ENCODE results near the gene CRAMP1. TPM values are rescaled to one million over a fixed set of nuclear protein-coding genes. Genes with fewer than 3 reads are reported as not detected.

The CRAMP1 gene
- total RNA-seq, 2 donors from 2014 or later, result 29.2 to 40.0 TPM

GRCh38 chr16:1580956-1581355 is 31.2 kb upstream of the CRAMP1 start:
- H3K27me3 Mint-ChIP-seq (ENCODE audit: insufficient read depth), result no peaks in the 10 kb centered on the region
- Histone ChIP-seq H3K9ac (ENCODE audit: extremely low read depth, low read length, poor library complexity, severe bottlenecking) (no peak overlapping the region), H3K27me3 (ENCODE audit: control insufficient read depth, insufficient read depth, low read length, poor library complexity, severe bottlenecking) (no peaks in the 10 kb centered on the region), H3K27ac (ENCODE audit: low read depth, low read length) (no peak overlapping the region), H3K4me1 (ENCODE audit: control insufficient read depth, insufficient read depth, low read length) (no peaks in the 10 kb centered on the region), H3K36me3 (ENCODE audit: control insufficient read depth, insufficient read depth, low read length) (peaks cover 50% of the 10 kb centered on the region), H3K4me3 (ENCODE audit: low read length) (no peak overlapping the region), H3K9me3 (ENCODE audit: control insufficient read depth, low read length) (no peaks in the 10 kb centered on the region)
- no peak for TF ChIP-seq CTCF (conservative IDR thresholded peaks at IDR 0.05)
- H3K9me3 Mint-ChIP-seq, result no peaks in the 10 kb centered on the region
- no peak overlapping the region for H3K4me3 Mint-ChIP-seq
- H3K36me3 Mint-ChIP-seq (ENCODE audit: low read depth), result peaks cover 61% of the 10 kb centered on the region
- no peak for DNase-seq
- 89 to 95% methylated on average over 5 to 6 of the region's 6 CpGs for WGBS, 2 experiments (ENCODE audit: insufficient coverage in 1 of 2, insufficient read length in 1 of 2)
- no peaks in the 10 kb centered on the region for H3K4me1 Mint-ChIP-seq
- H3K27ac Mint-ChIP-seq, result no peak overlapping the region

GRCh38 chr16:1581804-1582203 is 30.4 kb upstream of the CRAMP1 start:
- Histone ChIP-seq H3K9ac (ENCODE audit: extremely low read depth, low read length, poor library complexity, severe bottlenecking) (no peak overlapping the region), H3K4me1 (ENCODE audit: control insufficient read depth, insufficient read depth, low read length) (no peaks in the 10 kb centered on the region), H3K27me3 (ENCODE audit: control insufficient read depth, insufficient read depth, low read length, poor library complexity, severe bottlenecking) (no peaks in the 10 kb centered on the region), H3K9me3 (ENCODE audit: control insufficient read depth, low read length) (no peaks in the 10 kb centered on the region), H3K36me3 (ENCODE audit: control insufficient read depth, insufficient read depth, low read length) (peaks cover 50% of the 10 kb centered on the region), H3K27ac (ENCODE audit: low read depth, low read length) (no peak overlapping the region), H3K4me3 (ENCODE audit: low read length) (no peak overlapping the region)
- DNase-seq, result no peak
- H3K4me1 Mint-ChIP-seq, result no peaks in the 10 kb centered on the region
- no peaks in the 10 kb centered on the region for H3K27me3 Mint-ChIP-seq (ENCODE audit: insufficient read depth)
- TF ChIP-seq CTCF (conservative IDR thresholded peaks at IDR 0.05), result no peak
- H3K27ac Mint-ChIP-seq, result no peak overlapping the region
- WGBS, 2 experiments (ENCODE audit: insufficient coverage in 1 of 2, insufficient read length in 1 of 2), result 91 to 96% methylated on average over 8 to 9 of the region's 9 CpGs
- H3K4me3 Mint-ChIP-seq, result no peak overlapping the region
- peaks cover 61% of the 10 kb centered on the region for H3K36me3 Mint-ChIP-seq (ENCODE audit: low read depth)
- H3K9me3 Mint-ChIP-seq, result no peaks in the 10 kb centered on the region

- peaks cover 58% of the 10 kb centered on the region for H3K36me3 ChIP-seq (ENCODE audit: control insufficient read depth, insufficient read depth, low read length)
- no peak overlapping the region for H3K9ac ChIP-seq (ENCODE audit: extremely low read depth, low read length, poor library complexity, severe bottlenecking)
- H3K9me3 Mint-ChIP-seq, result no peaks in the 10 kb centered on the region
- H3K27me3 ChIP-seq (ENCODE audit: control insufficient read depth, insufficient read depth, low read length, poor library complexity, severe bottlenecking), result no peaks in the 10 kb centered on the region
- no peaks in the 10 kb centered on the region for H3K4me1 ChIP-seq (ENCODE audit: control insufficient read depth, insufficient read depth, low read length)
- peaks cover 62% of the 10 kb centered on the region for H3K36me3 Mint-ChIP-seq (ENCODE audit: low read depth)
- no peak for DNase-seq
- no peak overlapping the region for H3K27ac Mint-ChIP-seq
- no peak overlapping the region for H3K4me3 Mint-ChIP-seq
- no peaks in the 10 kb centered on the region for H3K4me1 Mint-ChIP-seq
- 94 to 95% methylated on average over 7 to 14 of the region's 15 CpGs for WGBS, 2 experiments (ENCODE audit: insufficient coverage in 1 of 2, insufficient read length in 1 of 2)
- no peaks in the 10 kb centered on the region for H3K27me3 Mint-ChIP-seq (ENCODE audit: insufficient read depth)
- no peak overlapping the region for H3K4me3 ChIP-seq (ENCODE audit: low read length)
- TF ChIP-seq CTCF (conservative IDR thresholded peaks at IDR 0.05), result peak; percentile 33
- H3K9me3 ChIP-seq (ENCODE audit: control insufficient read depth, low read length), result no peaks in the 10 kb centered on the region
- H3K27ac ChIP-seq (ENCODE audit: low read depth, low read length), result no peak overlapping the region
Measured at GRCh38 chr16:1583180-1583579, 29.0 kb upstream of the CRAMP1 start.
